ENCODE results near the gene ADRB1.

Gene ADRB1

DNA sequence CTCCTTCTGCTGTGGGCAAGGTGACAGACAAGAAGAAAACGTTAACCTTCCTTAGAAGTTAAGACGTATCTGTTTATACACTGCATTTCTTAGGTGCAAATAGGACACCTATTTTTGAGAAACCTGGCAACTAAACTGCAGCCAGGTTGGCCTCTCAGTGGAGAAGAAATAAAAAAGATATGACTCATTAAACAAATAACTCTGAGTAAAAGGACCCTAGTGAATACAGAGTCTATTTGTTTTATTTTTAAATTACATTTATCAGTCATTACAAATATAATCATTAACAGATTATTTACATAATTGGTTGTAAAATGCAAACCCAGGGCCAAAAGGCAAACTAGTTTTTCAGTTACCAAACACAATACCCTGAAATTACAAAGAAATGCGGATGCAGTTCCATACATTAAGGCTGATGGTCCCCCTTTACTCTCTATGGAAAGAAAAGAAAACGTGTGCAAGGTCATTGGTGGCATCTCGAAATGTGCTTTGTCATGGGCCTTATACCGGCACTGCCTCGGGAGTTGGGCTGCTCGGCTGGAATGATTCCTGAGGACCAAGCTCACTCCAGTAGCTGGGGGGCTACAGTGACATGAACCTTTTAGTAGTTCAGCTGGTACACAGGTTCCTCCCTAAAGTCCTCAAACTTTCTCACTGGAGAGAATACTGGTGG is 38.4 kb downstream of the ADRB1 start:
- H3K4me3 ChIP-seq (ENCODE audit: low read depth, low read length), result no peak overlapping the region

GRCh38 chr10:114083040-114083439 is 39.4 kb downstream of the ADRB1 start:
- TF ChIP-seq CTCF (IDR thresholded peaks at IDR 0.05; ENCODE audit: low read depth, low read length, missing control alignments), result no peak
- DNase-seq (ENCODE audit: low read depth), result no peak
- H3K4me3 ChIP-seq (ENCODE audit: low read depth, low read length), result no peak overlapping the region

More for the DNA sequence above, 38.4 kb downstream of the ADRB1 start:
- no peak for DNase-seq (ENCODE audit: low read depth)
- no peak for TF ChIP-seq CTCF (IDR thresholded peaks at IDR 0.05; ENCODE audit: low read depth, low read length, missing control alignments)

GRCh38 chr10:114084215-114084614 is 40.5 kb downstream of the ADRB1 start:
- DNase-seq (ENCODE audit: low read depth), result no peak
- TF ChIP-seq CTCF (IDR thresholded peaks at IDR 0.05; ENCODE audit: low read depth, low read length, missing control alignments), result no peak
- no peak overlapping the region for H3K4me3 ChIP-seq (ENCODE audit: low read depth, low read length)

- DNase-seq (ENCODE audit: low read depth), result no peak
- TF ChIP-seq CTCF (IDR thresholded peaks at IDR 0.05; ENCODE audit: low read depth, low read length, missing control alignments), result peak; percentile 23
- H3K4me3 ChIP-seq (ENCODE audit: low read depth, low read length), result no peak overlapping the region
Observed at GRCh38 chr10:114087255-114087654, 43.6 kb downstream of the ADRB1 start.

- DNase-seq (ENCODE audit: low read depth), result no peak
Observed at GRCh38 chr10:114087655-114088054, 44.0 kb downstream of the ADRB1 start.

DNA sequence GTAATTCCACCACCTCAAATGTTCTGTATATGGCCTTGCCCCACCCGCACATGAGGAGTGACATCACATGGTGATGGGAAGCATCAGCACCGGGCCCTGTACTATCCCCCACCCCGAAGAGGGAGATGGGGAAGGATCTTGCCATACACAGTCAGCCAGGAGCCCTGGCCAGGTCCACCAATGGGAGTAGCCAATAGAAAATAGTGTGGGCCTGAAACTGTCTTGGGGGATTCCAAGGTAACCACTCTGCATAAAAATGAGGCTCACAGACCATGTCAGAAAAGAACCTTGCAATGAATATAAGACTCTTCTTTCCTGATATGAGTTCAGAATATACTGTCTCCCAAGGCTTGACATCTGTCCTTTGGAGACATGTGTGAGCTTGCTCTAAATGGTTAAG is 51.1 kb downstream of the ADRB1 start:
- DNase-seq (ENCODE audit: low read depth), result no peak
- no peak for TF ChIP-seq CTCF (IDR thresholded peaks at IDR 0.05; ENCODE audit: low read depth, low read length, missing control alignments)
- H3K4me3 ChIP-seq (ENCODE audit: low read depth, low read length), result no peak overlapping the region

More at GRCh38 chr10:114087655-114088054, 44.0 kb downstream of the ADRB1 start:
- no peak for TF ChIP-seq CTCF (IDR thresholded peaks at IDR 0.05; ENCODE audit: low read depth, low read length, missing control alignments)
- H3K4me3 ChIP-seq (ENCODE audit: low read depth, low read length), result no peak overlapping the region
